HepG2 (cell line): Measurements from ENCODE around the gene PPM1E. TPM values are rescaled to one million over a fixed set of nuclear protein-coding genes. Genes with fewer than 3 reads are reported as not detected.

ENCODE experiments used
- CSRNP1 ChIP-seq: sonication (generic); formaldehyde crosslinking; IDR thresholded peaks from 2 replicates; pipeline ENCODE4 v1.8.1; 2023; ENCODE audit warnings: mild to moderate bottlenecking, missing genetic modification reagents
- ESRRA ChIP-seq: sonication (generic); formaldehyde crosslinking; IDR thresholded peaks from 2 replicates; pipeline ENCODE4 v1.5.1; 2020; ENCODE audit warnings: mild to moderate bottlenecking, low read depth, missing genetic modification reagents
- NFKB2 ChIP-seq: sonication (generic); formaldehyde crosslinking; IDR thresholded peaks from 2 replicates; pipeline ENCODE4 v1.4.0; 2020; ENCODE audit warnings: missing genetic modification reagents, borderline replicate concordance
- PAXIP1 ChIP-seq: sonication (generic); formaldehyde crosslinking; conservative IDR thresholded peaks from 2 replicates; pipeline ENCODE4 v1.4.0; 2020; ENCODE audit warnings: mild to moderate bottlenecking, missing genetic modification reagents, moderate library complexity
- RBFOX2 ChIP-seq: fragments of 200-400 bp; formaldehyde crosslinking; IDR thresholded peaks from 2 replicates; pipeline ENCODE4 v1.6.1; 2017; ENCODE audit warnings: low read depth, mild to moderate bottlenecking, low read length
- ZKSCAN5 ChIP-seq: sonication (generic); formaldehyde crosslinking; IDR thresholded peaks from 2 replicates; pipeline ENCODE4 v1.5.1; 2020; ENCODE audit warnings: mild to moderate bottlenecking, missing genetic modification reagents
- ZSCAN30 ChIP-seq: sonication (generic); formaldehyde crosslinking; IDR thresholded peaks from 2 replicates; pipeline ENCODE4 v1.5.0; 2020; ENCODE audit warnings: mild to moderate bottlenecking, missing genetic modification reagents
- polyA plus RNA-seq, 8 experiments: library from polyadenylated mRNA; depleted of rRNA in 3 of 8; stranded (reverse) in 7 of 8; unstranded in 1 of 8; fragments of >200 nt; fragmentation: Illumina TruSeq in 4 of 8; extraction: Trizol in 4 of 8; gene quantifications; 2 replicates each; pipeline versions ENCODE4 v1.2.1 to v1.2.3, GENCODE V29; 2011 to 2016; ENCODE audit warnings: low read depth in 4 of 8, missing spikeins in 1 of 8, mixed read lengths in 1 of 8; ENCODE audit not compliant: insufficient read depth in 1 of 8
- total RNA-seq, 5 experiments: library from RNA; depleted of rRNA; stranded (reverse); fragments of >200 nt; fragmentation: Illumina TruSeq; extraction: Trizol; gene quantifications; 2 replicates each; pipeline ENCODE4 v1.2.3, GENCODE V29; 2016; ENCODE audit warnings: low read depth in 1 of 5
- TF ChIP-seq, protein P1 (sequence below): sonication (generic); formaldehyde crosslinking; IDR thresholded peaks from 2 replicates; pipeline ENCODE4 v1.5.0; 2020; ENCODE audit warnings: mild to moderate bottlenecking, missing genetic modification reagents, borderline replicate concordance
- TF ChIP-seq, protein P2 (sequence below): sonication (generic); formaldehyde crosslinking; IDR thresholded peaks from 2 replicates; pipeline ENCODE4 v1.4.0; 2020; ENCODE audit warnings: missing genetic modification reagents

PPM1E gene
- total and polyA plus RNA-seq, 2 of the 13 experiments (the other 11 are each of a cell fraction or from before 2014, with no cell fraction given) = 0.15 TPM; not detected in 1

DNA sequence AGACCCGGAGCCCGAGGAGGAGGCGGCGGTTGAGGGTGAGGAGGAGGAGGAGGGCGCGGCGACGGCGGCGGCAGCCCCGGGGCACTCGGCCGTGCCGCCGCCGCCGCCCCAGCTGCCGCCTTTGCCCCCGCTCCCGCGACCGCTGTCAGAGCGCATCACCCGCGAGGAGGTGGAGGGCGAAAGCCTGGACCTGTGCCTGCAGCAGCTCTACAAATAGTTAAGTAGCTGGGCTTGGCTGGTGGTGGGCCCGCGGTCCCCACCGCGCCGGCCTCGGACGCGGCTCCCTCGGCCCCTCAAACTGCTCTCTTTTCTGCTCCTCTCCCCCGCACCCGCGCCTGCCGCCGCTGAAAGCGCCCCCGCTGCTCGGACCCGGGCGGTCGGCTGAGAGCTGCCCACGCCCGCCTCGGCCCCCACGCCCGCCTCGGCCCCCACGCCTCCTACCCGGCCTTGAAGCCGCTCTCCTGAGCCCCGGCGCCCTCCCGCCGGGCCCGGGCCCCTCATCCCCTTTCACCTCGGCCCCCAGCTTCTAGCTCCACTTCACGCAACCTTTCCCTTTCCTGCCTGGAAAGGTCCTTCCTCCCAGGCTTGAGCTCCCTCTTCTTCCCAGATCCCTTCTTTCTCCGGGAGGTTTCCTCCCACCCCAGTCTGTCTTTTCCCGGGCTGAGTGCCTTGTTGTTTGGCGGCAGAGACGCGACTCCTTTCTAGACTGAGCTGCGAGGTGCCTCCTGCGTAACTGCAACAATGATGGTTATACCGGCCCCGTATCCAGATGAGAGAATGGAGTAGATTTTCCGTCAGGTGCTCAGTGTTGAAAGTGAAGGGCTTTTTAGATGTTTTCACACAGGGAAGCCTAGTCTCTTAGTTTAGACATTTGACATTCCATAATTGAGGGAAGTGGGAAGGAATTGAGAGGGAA lies 850 bp downstream of the PPM1E start (continued):
- TF ChIP-seq, protein P1, sequence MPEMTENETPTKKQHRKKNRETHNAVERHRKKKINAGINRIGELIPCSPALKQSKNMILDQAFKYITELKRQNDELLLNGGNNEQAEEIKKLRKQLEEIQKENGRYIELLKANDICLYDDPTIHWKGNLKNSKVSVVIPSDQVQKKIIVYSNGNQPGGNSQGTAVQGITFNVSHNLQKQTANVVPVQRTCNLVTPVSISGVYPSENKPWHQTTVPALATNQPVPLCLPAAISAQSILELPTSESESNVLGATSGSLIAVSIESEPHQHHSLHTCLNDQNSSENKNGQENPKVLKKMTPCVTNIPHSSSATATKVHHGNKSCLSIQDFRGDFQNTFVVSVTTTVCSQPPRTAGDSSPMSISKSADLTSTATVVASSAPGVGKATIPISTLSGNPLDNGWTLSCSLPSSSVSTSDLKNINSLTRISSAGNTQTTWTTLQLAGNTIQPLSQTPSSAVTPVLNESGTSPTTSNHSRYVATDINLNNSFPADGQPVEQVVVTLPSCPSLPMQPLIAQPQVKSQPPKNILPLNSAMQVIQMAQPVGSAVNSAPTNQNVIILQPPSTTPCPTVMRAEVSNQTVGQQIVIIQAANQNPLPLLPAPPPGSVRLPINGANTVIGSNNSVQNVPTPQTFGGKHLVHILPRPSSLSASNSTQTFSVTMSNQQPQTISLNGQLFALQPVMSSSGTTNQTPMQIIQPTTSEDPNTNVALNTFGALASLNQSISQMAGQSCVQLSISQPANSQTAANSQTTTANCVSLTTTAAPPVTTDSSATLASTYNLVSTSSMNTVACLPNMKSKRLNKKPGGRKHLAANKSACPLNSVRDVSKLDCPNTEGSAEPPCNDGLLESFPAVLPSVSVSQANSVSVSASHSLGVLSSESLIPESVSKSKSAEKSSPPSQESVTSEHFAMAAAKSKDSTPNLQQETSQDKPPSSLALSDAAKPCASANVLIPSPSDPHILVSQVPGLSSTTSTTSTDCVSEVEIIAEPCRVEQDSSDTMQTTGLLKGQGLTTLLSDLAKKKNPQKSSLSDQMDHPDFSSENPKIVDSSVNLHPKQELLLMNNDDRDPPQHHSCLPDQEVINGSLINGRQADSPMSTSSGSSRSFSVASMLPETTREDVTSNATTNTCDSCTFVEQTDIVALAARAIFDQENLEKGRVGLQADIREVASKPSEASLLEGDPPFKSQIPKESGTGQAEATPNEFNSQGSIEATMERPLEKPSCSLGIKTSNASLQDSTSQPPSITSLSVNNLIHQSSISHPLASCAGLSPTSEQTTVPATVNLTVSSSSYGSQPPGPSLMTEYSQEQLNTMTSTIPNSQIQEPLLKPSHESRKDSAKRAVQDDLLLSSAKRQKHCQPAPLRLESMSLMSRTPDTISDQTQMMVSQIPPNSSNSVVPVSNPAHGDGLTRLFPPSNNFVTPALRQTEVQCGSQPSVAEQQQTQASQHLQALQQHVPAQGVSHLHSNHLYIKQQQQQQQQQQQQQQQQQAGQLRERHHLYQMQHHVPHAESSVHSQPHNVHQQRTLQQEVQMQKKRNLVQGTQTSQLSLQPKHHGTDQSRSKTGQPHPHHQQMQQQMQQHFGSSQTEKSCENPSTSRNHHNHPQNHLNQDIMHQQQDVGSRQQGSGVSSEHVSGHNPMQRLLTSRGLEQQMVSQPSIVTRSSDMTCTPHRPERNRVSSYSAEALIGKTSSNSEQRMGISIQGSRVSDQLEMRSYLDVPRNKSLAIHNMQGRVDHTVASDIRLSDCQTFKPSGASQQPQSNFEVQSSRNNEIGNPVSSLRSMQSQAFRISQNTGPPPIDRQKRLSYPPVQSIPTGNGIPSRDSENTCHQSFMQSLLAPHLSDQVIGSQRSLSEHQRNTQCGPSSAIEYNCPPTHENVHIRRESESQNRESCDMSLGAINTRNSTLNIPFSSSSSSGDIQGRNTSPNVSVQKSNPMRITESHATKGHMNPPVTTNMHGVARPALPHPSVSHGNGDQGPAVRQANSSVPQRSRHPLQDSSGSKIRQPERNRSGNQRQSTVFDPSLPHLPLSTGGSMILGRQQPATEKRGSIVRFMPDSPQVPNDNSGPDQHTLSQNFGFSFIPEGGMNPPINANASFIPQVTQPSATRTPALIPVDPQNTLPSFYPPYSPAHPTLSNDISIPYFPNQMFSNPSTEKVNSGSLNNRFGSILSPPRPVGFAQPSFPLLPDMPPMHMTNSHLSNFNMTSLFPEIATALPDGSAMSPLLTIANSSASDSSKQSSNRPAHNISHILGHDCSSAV (CRISPR knock-in tag) = no peak
- no peak for TF ChIP-seq ZKSCAN5 (CRISPR knock-in tag)
- no peak for TF ChIP-seq ESRRA (CRISPR knock-in tag)
- 0 out of 2 replicates have a peak, but pooled peaks have one; percentile 8 for TF ChIP-seq CSRNP1 (CRISPR knock-in tag)
- TF ChIP-seq, protein P2, sequence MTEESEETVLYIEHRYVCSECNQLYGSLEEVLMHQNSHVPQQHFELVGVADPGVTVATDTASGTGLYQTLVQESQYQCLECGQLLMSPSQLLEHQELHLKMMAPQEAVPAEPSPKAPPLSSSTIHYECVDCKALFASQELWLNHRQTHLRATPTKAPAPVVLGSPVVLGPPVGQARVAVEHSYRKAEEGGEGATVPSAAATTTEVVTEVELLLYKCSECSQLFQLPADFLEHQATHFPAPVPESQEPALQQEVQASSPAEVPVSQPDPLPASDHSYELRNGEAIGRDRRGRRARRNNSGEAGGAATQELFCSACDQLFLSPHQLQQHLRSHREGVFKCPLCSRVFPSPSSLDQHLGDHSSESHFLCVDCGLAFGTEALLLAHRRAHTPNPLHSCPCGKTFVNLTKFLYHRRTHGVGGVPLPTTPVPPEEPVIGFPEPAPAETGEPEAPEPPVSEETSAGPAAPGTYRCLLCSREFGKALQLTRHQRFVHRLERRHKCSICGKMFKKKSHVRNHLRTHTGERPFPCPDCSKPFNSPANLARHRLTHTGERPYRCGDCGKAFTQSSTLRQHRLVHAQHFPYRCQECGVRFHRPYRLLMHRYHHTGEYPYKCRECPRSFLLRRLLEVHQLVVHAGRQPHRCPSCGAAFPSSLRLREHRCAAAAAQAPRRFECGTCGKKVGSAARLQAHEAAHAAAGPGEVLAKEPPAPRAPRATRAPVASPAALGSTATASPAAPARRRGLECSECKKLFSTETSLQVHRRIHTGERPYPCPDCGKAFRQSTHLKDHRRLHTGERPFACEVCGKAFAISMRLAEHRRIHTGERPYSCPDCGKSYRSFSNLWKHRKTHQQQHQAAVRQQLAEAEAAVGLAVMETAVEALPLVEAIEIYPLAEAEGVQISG = no peak
- TF ChIP-seq ZSCAN30 (CRISPR knock-in tag) = no peak
- TF ChIP-seq PAXIP1 (CRISPR knock-in tag) = no peak
- no peak for TF ChIP-seq RBFOX2
- TF ChIP-seq NFKB2 (CRISPR knock-in tag) = no peak
